GM12875 (cell line): Measurements from ENCODE around the gene GPR17.

Experiments
- H3K4me3 ChIP-seq: one replicate; pipeline ENCODE4 v1.5.1; 2011; ENCODE audit warnings: low read depth, low read length, control low read depth
- CTCF ChIP-seq: IDR thresholded peaks from 2 replicates; pipeline ENCODE4 v1.5.1; 2011; ENCODE audit warnings: low read depth, mild to moderate bottlenecking, control low read depth, inconsistent platforms, low read length, moderate library complexity, borderline replicate concordance; ENCODE audit not compliant: insufficient read depth

Gene GPR17

DNA sequence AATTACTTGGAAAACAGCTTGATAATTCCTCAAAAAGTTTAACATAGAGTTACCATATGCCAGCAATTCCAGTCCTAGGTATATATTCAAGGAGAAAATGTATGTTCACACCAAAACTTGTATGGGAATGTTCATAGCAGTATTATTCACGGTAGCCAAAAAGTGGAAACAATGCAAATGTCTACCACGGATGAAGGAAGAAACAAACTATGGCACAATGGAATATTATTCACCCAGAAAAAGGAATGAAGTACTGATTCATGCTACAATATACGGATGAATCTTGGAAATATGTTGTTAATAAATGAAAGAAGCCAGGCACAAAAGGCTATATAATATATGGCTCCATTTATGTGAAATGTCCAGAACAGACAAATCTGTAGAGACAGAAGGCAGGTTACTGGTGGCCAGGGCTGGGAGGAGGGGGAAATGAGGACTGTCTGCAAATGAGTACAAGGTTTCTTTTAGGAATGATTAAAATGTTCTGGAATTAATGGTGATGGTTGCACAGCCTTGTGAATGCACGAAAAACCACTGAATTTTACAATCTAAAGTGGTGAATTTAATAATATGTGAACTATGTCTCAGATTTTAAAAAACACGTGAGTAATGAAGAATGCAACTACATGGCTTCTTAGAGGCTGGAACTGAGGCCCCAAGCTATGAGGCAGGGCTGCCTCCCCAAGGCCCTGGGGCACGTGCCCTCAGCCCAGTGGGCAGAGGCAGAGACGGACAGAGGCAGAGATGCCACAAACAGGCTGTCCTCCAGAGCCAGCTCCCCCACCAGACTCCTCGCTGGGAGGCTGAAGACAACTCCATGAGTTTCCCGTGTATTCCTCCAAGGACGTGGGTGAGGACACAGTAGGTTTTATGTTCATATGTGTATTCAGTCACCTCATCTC lies 24.4 kb downstream of the GPR17 start:
- H3K4me3 ChIP-seq = no peak overlapping the region
- no peak for TF ChIP-seq CTCF

GRCh38 chr2:127670957-127671290 lies 25.0 kb downstream of the GPR17 start:
- no peak overlapping the region for H3K4me3 ChIP-seq
- no peak for TF ChIP-seq CTCF

DNA sequence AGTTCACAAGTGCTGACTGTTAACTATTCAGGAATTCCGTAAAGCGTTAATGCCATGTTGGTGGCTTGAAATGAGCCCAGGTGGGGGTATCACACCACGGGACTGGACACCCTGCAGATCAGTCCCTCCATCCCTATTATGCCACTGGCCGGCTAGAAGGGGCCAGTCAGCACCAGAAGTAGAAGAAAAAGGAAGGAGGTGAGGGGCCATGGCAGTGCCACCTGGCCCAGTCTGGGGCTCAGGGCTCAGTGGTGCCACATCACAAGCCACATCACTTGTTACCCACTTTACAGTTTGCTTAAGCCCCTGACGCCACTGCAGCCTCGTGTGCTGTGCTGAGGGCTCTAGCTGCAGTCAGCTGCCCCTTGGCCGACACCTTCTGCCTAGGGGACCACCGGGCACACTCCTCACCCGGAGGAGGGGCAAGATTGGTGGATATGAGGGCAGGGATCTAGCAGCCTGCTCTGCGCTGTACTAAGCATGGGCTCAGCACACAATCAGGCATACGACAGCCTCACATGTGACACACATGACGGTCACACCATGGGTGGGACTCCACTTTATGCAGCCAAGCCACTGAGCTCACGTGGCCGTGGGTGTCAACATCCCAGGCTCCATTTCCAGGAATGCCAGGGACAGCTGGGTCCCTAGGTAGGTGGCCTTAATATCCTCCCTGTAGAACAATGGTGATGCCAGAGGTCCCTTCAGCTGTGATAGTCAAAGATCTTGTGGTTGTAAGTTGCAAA lies 25.8 kb downstream of the GPR17 start:
- no peak overlapping the region for H3K4me3 ChIP-seq
- no peak for TF ChIP-seq CTCF

GRCh38 chr2:127672341-127673224 lies 26.6 kb downstream of the GPR17 start:
- TF ChIP-seq CTCF = no peak
- H3K4me3 ChIP-seq = no peak overlapping the region

DNA sequence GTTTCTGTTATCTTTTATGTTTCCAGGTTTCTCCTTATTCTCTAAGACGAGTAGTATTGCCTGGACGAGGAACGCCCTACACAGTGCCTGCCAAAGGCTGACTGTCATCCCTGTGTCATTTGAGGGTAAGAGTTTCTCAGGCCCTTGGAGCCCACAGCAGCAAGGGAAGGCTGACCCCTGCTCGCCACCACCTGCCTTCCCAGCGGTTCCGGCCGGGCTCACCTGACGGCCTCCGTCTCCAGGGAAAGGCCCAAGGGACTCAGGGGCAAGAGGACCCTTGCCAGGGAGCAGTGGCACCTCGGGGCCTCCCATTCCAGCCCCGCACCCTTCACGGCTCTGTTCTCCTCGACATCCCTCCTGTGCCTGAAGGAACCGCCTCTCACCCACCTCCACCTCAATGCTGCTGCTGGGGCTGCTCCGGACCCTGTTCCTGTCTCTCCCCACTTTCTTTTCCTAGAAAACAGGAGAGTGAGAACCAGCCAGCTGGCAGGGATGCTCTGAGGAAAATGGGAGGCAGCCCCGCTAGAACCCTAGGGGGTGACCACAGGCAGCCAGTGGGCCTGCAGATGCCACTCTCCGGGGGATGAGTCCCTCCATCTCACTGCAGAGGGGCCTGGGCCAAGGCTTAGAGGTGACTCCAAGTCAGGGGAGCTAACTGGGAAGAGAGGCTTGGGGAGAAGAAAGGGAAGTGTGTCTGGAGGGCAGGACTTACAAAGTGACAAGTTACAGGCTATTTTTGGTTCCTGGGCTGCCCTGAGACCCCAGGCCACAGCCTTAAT lies 27.5 kb downstream of the GPR17 start:
- no peak overlapping the region for H3K4me3 ChIP-seq
- no peak for TF ChIP-seq CTCF
